SK-N-SH (cell line): ENCODE results near the gene RBMS1.

ENCODE experiments used
- ELF1 ChIP-seq: IDR thresholded peaks from 2 replicates; pipeline ENCODE4 v1.4.0; 2012
- EP300 ChIP-seq, 2 experiments: IDR thresholded peaks; 2 replicates each; pipeline versions ENCODE4 v1.4.0 to v1.6.1; 2012; ENCODE audit warnings: borderline replicate concordance in 1 of 2, low read depth in 1 of 2, low read length in 1 of 2
- FOXM1 ChIP-seq: IDR thresholded peaks from 2 replicates; pipeline ENCODE4 v1.4.0; 2012; ENCODE audit warnings: low read depth, mild to moderate bottlenecking
- GATA2 ChIP-seq: sonication (generic); formaldehyde crosslinking; IDR thresholded peaks from 2 replicates; pipeline ENCODE4 v1.5.0; 2020; ENCODE audit warnings: mild to moderate bottlenecking, missing genetic modification reagents
- MEF2A ChIP-seq: IDR thresholded peaks from 2 replicates; pipeline ENCODE4 v1.4.0; 2012; ENCODE audit warnings: low read depth, borderline replicate concordance
- POLR2AphosphoS5 ChIP-seq: IDR thresholded peaks from 2 replicates; pipeline ENCODE4 v1.6.1; 2012; ENCODE audit warnings: low read depth, low read length
- RAD21 ChIP-seq: IDR thresholded peaks from 2 replicates; pipeline ENCODE4 v1.6.1; 2012; ENCODE audit warnings: mild to moderate bottlenecking, low read length
- TF ChIP-seq, protein P1 (sequence below): fragments of 200-600 bp; sonication (generic); IDR thresholded peaks from 2 replicates; pipeline ENCODE4 v1.6.1; 2017; ENCODE audit warnings: antibody characterized with exemption, mild to moderate bottlenecking, moderate library complexity
- TF ChIP-seq, protein P2 (sequence below): IDR thresholded peaks from 2 replicates; pipeline ENCODE4 v1.4.0; 2012; ENCODE audit warnings: low read depth
- TF ChIP-seq, protein P3 (sequence below): IDR thresholded peaks from 2 replicates; pipeline ENCODE4; 2012
- TF ChIP-seq, protein P4 (sequence below): IDR thresholded peaks from 2 replicates; pipeline ENCODE4 v1.6.1; 2012; ENCODE audit warnings: mild to moderate bottlenecking, low read depth, low read length, moderate library complexity
- TF ChIP-seq, protein P5 (sequence below): IDR thresholded peaks from 2 replicates; pipeline ENCODE4 v1.4.0; 2012; ENCODE audit warnings: low read depth, borderline replicate concordance

DNA sequence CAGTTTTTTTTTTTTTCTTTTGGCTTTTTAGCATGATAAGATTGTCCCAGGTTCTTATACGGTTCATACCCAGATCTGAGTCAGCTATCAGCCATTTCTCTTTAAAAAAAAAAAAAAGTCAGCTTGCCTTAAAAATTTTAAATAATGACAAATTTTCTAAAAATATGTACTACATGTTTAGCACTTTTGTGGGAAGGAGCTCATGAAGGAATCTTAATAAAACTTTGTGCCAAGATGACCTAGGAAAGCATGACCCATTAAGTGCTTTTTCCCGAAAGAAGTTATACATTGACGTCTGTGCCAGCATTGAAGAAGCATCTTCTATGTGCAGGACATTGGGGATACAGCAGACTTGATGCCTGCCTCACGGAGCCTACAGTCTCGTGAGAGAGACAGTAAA, 4.5 kb upstream of the RBMS1 start:
- TF ChIP-seq MEF2A, result no peak
- TF ChIP-seq, protein P1, sequence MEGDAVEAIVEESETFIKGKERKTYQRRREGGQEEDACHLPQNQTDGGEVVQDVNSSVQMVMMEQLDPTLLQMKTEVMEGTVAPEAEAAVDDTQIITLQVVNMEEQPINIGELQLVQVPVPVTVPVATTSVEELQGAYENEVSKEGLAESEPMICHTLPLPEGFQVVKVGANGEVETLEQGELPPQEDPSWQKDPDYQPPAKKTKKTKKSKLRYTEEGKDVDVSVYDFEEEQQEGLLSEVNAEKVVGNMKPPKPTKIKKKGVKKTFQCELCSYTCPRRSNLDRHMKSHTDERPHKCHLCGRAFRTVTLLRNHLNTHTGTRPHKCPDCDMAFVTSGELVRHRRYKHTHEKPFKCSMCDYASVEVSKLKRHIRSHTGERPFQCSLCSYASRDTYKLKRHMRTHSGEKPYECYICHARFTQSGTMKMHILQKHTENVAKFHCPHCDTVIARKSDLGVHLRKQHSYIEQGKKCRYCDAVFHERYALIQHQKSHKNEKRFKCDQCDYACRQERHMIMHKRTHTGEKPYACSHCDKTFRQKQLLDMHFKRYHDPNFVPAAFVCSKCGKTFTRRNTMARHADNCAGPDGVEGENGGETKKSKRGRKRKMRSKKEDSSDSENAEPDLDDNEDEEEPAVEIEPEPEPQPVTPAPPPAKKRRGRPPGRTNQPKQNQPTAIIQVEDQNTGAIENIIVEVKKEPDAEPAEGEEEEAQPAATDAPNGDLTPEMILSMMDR, result no peak
- no peak for TF ChIP-seq RAD21
- TF ChIP-seq FOXM1, result no peak
- TF ChIP-seq, protein P2, sequence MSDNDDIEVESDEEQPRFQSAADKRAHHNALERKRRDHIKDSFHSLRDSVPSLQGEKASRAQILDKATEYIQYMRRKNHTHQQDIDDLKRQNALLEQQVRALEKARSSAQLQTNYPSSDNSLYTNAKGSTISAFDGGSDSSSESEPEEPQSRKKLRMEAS, result no peak
- no peak for TF ChIP-seq GATA2 (CRISPR knock-in tag)
- TF ChIP-seq, protein P3, sequence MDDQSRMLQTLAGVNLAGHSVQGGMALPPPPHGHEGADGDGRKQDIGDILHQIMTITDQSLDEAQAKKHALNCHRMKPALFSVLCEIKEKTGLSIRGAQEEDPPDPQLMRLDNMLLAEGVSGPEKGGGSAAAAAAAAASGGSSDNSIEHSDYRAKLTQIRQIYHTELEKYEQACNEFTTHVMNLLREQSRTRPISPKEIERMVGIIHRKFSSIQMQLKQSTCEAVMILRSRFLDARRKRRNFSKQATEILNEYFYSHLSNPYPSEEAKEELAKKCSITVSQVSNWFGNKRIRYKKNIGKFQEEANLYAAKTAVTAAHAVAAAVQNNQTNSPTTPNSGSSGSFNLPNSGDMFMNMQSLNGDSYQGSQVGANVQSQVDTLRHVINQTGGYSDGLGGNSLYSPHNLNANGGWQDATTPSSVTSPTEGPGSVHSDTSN, result no peak
- TF ChIP-seq POLR2AphosphoS5, result no peak
- no peak for TF ChIP-seq EP300 (IDR thresholded peaks at IDR 0.05; ENCODE audit: borderline replicate concordance in 1 of 2, low read depth in 1 of 2, low read length in 1 of 2)
- TF ChIP-seq, protein P4, sequence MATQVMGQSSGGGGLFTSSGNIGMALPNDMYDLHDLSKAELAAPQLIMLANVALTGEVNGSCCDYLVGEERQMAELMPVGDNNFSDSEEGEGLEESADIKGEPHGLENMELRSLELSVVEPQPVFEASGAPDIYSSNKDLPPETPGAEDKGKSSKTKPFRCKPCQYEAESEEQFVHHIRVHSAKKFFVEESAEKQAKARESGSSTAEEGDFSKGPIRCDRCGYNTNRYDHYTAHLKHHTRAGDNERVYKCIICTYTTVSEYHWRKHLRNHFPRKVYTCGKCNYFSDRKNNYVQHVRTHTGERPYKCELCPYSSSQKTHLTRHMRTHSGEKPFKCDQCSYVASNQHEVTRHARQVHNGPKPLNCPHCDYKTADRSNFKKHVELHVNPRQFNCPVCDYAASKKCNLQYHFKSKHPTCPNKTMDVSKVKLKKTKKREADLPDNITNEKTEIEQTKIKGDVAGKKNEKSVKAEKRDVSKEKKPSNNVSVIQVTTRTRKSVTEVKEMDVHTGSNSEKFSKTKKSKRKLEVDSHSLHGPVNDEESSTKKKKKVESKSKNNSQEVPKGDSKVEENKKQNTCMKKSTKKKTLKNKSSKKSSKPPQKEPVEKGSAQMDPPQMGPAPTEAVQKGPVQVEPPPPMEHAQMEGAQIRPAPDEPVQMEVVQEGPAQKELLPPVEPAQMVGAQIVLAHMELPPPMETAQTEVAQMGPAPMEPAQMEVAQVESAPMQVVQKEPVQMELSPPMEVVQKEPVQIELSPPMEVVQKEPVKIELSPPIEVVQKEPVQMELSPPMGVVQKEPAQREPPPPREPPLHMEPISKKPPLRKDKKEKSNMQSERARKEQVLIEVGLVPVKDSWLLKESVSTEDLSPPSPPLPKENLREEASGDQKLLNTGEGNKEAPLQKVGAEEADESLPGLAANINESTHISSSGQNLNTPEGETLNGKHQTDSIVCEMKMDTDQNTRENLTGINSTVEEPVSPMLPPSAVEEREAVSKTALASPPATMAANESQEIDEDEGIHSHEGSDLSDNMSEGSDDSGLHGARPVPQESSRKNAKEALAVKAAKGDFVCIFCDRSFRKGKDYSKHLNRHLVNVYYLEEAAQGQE, result no peak
- no peak for TF ChIP-seq ELF1
- TF ChIP-seq, protein P5, sequence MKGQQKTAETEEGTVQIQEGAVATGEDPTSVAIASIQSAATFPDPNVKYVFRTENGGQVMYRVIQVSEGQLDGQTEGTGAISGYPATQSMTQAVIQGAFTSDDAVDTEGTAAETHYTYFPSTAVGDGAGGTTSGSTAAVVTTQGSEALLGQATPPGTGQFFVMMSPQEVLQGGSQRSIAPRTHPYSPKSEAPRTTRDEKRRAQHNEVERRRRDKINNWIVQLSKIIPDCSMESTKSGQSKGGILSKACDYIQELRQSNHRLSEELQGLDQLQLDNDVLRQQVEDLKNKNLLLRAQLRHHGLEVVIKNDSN, result no peak
